SW480 (cell line): ENCODE measurements around the gene RPS6KA2.

Experiments
- DNase-seq: peaks from one replicate; pipeline ENCODE4 v3.0.0-alpha.2; 2016; ENCODE audit warnings: low spot score

RPS6KA2 gene

GRCh38 chr6:166627033-166627874 lies at the start of gene RPS6KA2:
Gene RPS6KA2 (minus strand): TSS chr6:166627251. CDS start chr6:166627019, 232 bp downstream.
- DNase-seq: peak; percentile 98

- DNase-seq: no peak
These were observed 49.3 kb upstream of the RPS6KA2 start for GRCh38 chr6:166676270-166676860.

- DNase-seq: no peak
These were observed 48.7 kb upstream of the RPS6KA2 start for GRCh38 chr6:166675736-166676135.

GRCh38 chr6:166673309-166673708 lies 46.3 kb upstream of the RPS6KA2 start:
- no peak for DNase-seq

- DNase-seq: no peak
These were observed 45.7 kb upstream of the RPS6KA2 start for GRCh38 chr6:166672624-166673206.

- DNase-seq: peak; percentile 8
These were observed 45.1 kb upstream of the RPS6KA2 start for GRCh38 chr6:166672146-166672545.

GRCh38 chr6:166671434-166672081 lies 44.5 kb upstream of the RPS6KA2 start:
- peak; percentile 39 for DNase-seq

GRCh38 chr6:166670894-166671293 lies 43.8 kb upstream of the RPS6KA2 start:
- no peak for DNase-seq

GRCh38 chr6:166670013-166670412 lies 43.0 kb upstream of the RPS6KA2 start:
- DNase-seq: no peak

GRCh38 chr6:166667796-166668610 lies 41.0 kb upstream of the RPS6KA2 start:
- no peak for DNase-seq

- no peak for DNase-seq
These were observed 37.1 kb upstream of the RPS6KA2 start for GRCh38 chr6:166664135-166664534.

- no peak for DNase-seq
These were observed 36.5 kb upstream of the RPS6KA2 start for GRCh38 chr6:166663568-166663967.

- no peak for DNase-seq
These were observed 35.6 kb upstream of the RPS6KA2 start for GRCh38 chr6:166662690-166663089.

GRCh38 chr6:166661327-166662085 lies 34.5 kb upstream of the RPS6KA2 start:
- no peak for DNase-seq

- DNase-seq: no peak
These were observed 33.2 kb upstream of the RPS6KA2 start for GRCh38 chr6:166660157-166660688.

GRCh38 chr6:166659581-166659980 lies 32.5 kb upstream of the RPS6KA2 start:
- no peak for DNase-seq

GRCh38 chr6:166658792-166659150 lies 31.7 kb upstream of the RPS6KA2 start:
- no peak for DNase-seq

GRCh38 chr6:166658115-166658791 lies 31.2 kb upstream of the RPS6KA2 start:
- no peak for DNase-seq

- DNase-seq: no peak
These were observed 30.5 kb upstream of the RPS6KA2 start for GRCh38 chr6:166657531-166657930.
